SU-DHL-6 (cell line): ENCODE data around the gene SCEL.

Source experiments
- H2AFZ ChIP-seq: fragments of 200-600 bp; sonication (generic); 2 replicates; pipeline ENCODE4 v1.6.1; 2014; ENCODE audit warnings: low read depth, mild to moderate bottlenecking, moderate library complexity, mixed read lengths, antibody characterized with exemption, low read length; ENCODE audit not compliant: severe bottlenecking
- H3F3A ChIP-seq: fragments of 200-600 bp; shearing (Covaris generic); 2 replicates; pipeline ENCODE4 v1.6.0; 2016; ENCODE audit warnings: antibody characterized with exemption, mild to moderate bottlenecking; ENCODE audit not compliant: insufficient read depth
- H3K27ac ChIP-seq: fragments of 200-600 bp; sonication (generic); 2 replicates; pipeline ENCODE4 v1.5.1; 2016; ENCODE audit warnings: low read depth, mild to moderate bottlenecking, low read length, moderate library complexity, mixed read lengths
- H3K27me3 ChIP-seq: fragments of 200-600 bp; sonication (generic), shearing (Covaris generic); 2 replicates; pipeline ENCODE4 v1.6.0; 2014; ENCODE audit warnings: mild to moderate bottlenecking, low read length
- H3K36me3 ChIP-seq: fragments of 200-600 bp; sonication (generic); 2 replicates; pipeline ENCODE4 v1.6.1; 2014; ENCODE audit warnings: mild to moderate bottlenecking, low read length, mixed read lengths
- H3K4me2 ChIP-seq: fragments of 300-600, 200-600 bp; shearing (Covaris generic), sonication (generic); 2 replicates; pipeline ENCODE4 v1.6.0; 2014; ENCODE audit warnings: low read length, low read depth, mild to moderate bottlenecking; ENCODE audit not compliant: poor library complexity, severe bottlenecking
- H3K4me3 ChIP-seq: fragments of 200-600 bp; sonication (generic); 2 replicates; pipeline ENCODE4 v1.5.1; 2014; ENCODE audit warnings: antibody characterized with exemption, low read length, mild to moderate bottlenecking, mixed read lengths; ENCODE audit not compliant: insufficient read depth, poor library complexity, severe bottlenecking
- H3K79me2 ChIP-seq: fragments of 200-600 bp; sonication (generic); 2 replicates; pipeline ENCODE4 v1.6.1; 2014; ENCODE audit warnings: mild to moderate bottlenecking, low read length, moderate library complexity; ENCODE audit not compliant: insufficient read depth
- H3K9ac ChIP-seq: fragments of 200-600 bp; sonication (generic); 2 replicates; pipeline ENCODE4 v1.7.0; 2014; ENCODE audit warnings: mild to moderate bottlenecking, low read length
- H3K9me2 ChIP-seq: fragments of 200-600 bp; sonication (generic); replicated peaks from 2 replicates; pipeline ENCODE4 v1.6.1; 2014; ENCODE audit warnings: low read length; ENCODE audit not compliant: insufficient read depth
- H3K9me3 ChIP-seq: fragments of 200-600 bp; sonication (generic); 2 replicates; pipeline ENCODE4 v1.6.1; 2014; ENCODE audit warnings: low read length, mixed read lengths; ENCODE audit not compliant: insufficient read depth
- H4K20me1 ChIP-seq: fragments of 200-600 bp; sonication (generic); 2 replicates; pipeline ENCODE4 v1.6.1; 2014; ENCODE audit warnings: low read depth, mild to moderate bottlenecking, antibody characterized with exemption, low read length, moderate library complexity, mixed read lengths
- CTCF ChIP-seq: fragments of 200-600 bp; sonication (generic); IDR thresholded peaks from one replicate; pipeline ENCODE4 v1.5.1; 2017; ENCODE audit warnings: antibody characterized with exemption, mild to moderate bottlenecking, low read length, moderate library complexity; ENCODE audit not compliant: insufficient read depth, poor library complexity, severe bottlenecking
- EZH2phosphoT487 ChIP-seq: fragments of 200-600 bp; sonication (generic), shearing (Covaris generic); conservative IDR thresholded peaks from 2 replicates; pipeline ENCODE4 v1.6.1; 2018; ENCODE audit warnings: mild to moderate bottlenecking, antibody characterized with exemption, low read length, moderate library complexity, mixed read lengths

The SCEL gene

GRCh38 chr13:77519808-77520207 is 15.7 kb upstream of the SCEL start:
- Histone ChIP-seq H3K79me2 (no peaks in the 10 kb centered on the region), H3K27ac (no peak overlapping the region), H3K9me2 (no peaks in the 10 kb centered on the region), H3K4me3 (no peak overlapping the region), H4K20me1 (no peaks in the 10 kb centered on the region), H3K36me3 (no peaks in the 10 kb centered on the region), H3K9ac (no peak overlapping the region), H3K27me3 (no peaks in the 10 kb centered on the region), H3F3A (no peaks in the 10 kb centered on the region), H2AFZ (no peak overlapping the region), H3K4me2 (no peak overlapping the region), H3K9me3 (no peaks in the 10 kb centered on the region)
- TF ChIP-seq CTCF: no peak
- TF ChIP-seq EZH2phosphoT487: no peak

- H3K27ac ChIP-seq: no peak overlapping the region
Observed at GRCh38 chr13:77521194-77521593, 14.3 kb upstream of the SCEL start.

GRCh38 chr13:77521595-77522367 is 13.7 kb upstream of the SCEL start:
- Histone ChIP-seq H2AFZ (no peak overlapping the region), H3K4me3 (no peak overlapping the region), H3K9me2 (no peaks in the 10 kb centered on the region), H3K27me3 (no peaks in the 10 kb centered on the region), H3K9me3 (no peaks in the 10 kb centered on the region), H3K79me2 (no peaks in the 10 kb centered on the region), H4K20me1 (no peaks in the 10 kb centered on the region), H3K4me2 (no peak overlapping the region), H3F3A (no peaks in the 10 kb centered on the region), H3K27ac (no peak overlapping the region), H3K9ac (no peak overlapping the region), H3K36me3 (no peaks in the 10 kb centered on the region)
- TF ChIP-seq CTCF (no peak), EZH2phosphoT487 (no peak)

More at GRCh38 chr13:77521194-77521593, 14.3 kb upstream of the SCEL start:
- Histone ChIP-seq H3K9ac (no peak overlapping the region), H3K79me2 (no peaks in the 10 kb centered on the region), H3F3A (no peaks in the 10 kb centered on the region), H3K9me3 (no peaks in the 10 kb centered on the region), H3K4me3 (no peak overlapping the region), H2AFZ (no peak overlapping the region), H3K36me3 (no peaks in the 10 kb centered on the region), H3K27me3 (no peaks in the 10 kb centered on the region), H4K20me1 (no peaks in the 10 kb centered on the region), H3K4me2 (no peak overlapping the region), H3K9me2 (no peaks in the 10 kb centered on the region)
- TF ChIP-seq CTCF: no peak
